HepG2 (cell line): ENCODE results near the gene SLC44A4. TPM values are rescaled to one million over a fixed set of nuclear protein-coding genes. Genes with fewer than 3 reads are reported as not detected.
A peak's percentile ranks its signal among the peaks of the same experiment; 100 is the strongest.

ENCODE experiments used
- ARNT ChIP-seq: fragments of 450-650 bp; IDR thresholded peaks from 2 replicates; pipeline ENCODE4 v1.6.1; 2017
- ASH2L ChIP-seq: fragments of 300-600, 200-600 bp; sonication (generic); IDR thresholded peaks from 2 replicates; pipeline ENCODE4 v1.7.0; 2017; ENCODE audit warnings: low read depth, mild to moderate bottlenecking, moderate library complexity, mixed read lengths, low read length; ENCODE audit not compliant: insufficient read length
- CC2D1A ChIP-seq: sonication (generic); formaldehyde crosslinking; IDR thresholded peaks from 2 replicates; pipeline ENCODE4 v1.8.1; 2023; ENCODE audit warnings: mild to moderate bottlenecking, missing genetic modification reagents
- GFI1 ChIP-seq: sonication (generic); formaldehyde crosslinking; IDR thresholded peaks from 2 replicates; pipeline ENCODE4 v1.5.0; 2020; ENCODE audit warnings: missing genetic modification reagents, mild to moderate bottlenecking, borderline replicate concordance
- GZF1 ChIP-seq: sonication (generic); formaldehyde crosslinking; IDR thresholded peaks from 2 replicates; pipeline ENCODE4 v1.5.1; 2020; ENCODE audit warnings: mild to moderate bottlenecking, missing genetic modification reagents
- HDAC6 ChIP-seq: fragments of 200-600 bp; sonication (generic); IDR thresholded peaks from 2 replicates; pipeline ENCODE4 v1.7.0; 2017; ENCODE audit warnings: mild to moderate bottlenecking, antibody characterized with exemption, low read length, low read depth
- MLLT10 ChIP-seq: sonication (generic); formaldehyde crosslinking; IDR thresholded peaks from 2 replicates; pipeline ENCODE4 v1.4.0; 2020; ENCODE audit warnings: missing genetic modification reagents
- SIX1 ChIP-seq: sonication (generic); formaldehyde crosslinking; IDR thresholded peaks from 2 replicates; pipeline ENCODE4 v1.4.0; 2020; ENCODE audit warnings: missing genetic modification reagents, borderline replicate concordance
- STAT5B ChIP-seq: sonication (generic); formaldehyde crosslinking; IDR thresholded peaks from 2 replicates; pipeline ENCODE4 v1.4.0; 2020; ENCODE audit warnings: missing genetic modification reagents
- TBP ChIP-seq: sonication (generic); formaldehyde crosslinking; IDR thresholded peaks from 2 replicates; pipeline ENCODE4 v1.5.0; 2020; ENCODE audit warnings: missing genetic modification reagents
- ZFP62 ChIP-seq: sonication (generic); formaldehyde crosslinking; IDR thresholded peaks from 2 replicates; pipeline ENCODE4 v1.4.0; 2020; ENCODE audit warnings: missing genetic modification reagents
- ZFP90 ChIP-seq: sonication (generic); formaldehyde crosslinking; IDR thresholded peaks from 2 replicates; pipeline ENCODE4 v1.8.0; 2022; ENCODE audit warnings: missing genetic modification reagents, mild to moderate bottlenecking, inconsistent platforms, borderline replicate concordance
- polyA plus RNA-seq, 8 experiments: library from polyadenylated mRNA; depleted of rRNA in 3 of 8; stranded (reverse) in 7 of 8; unstranded in 1 of 8; fragments of >200 nt; fragmentation: Illumina TruSeq in 4 of 8; extraction: Trizol in 4 of 8; gene quantifications; 2 replicates each; pipeline versions ENCODE4 v1.2.1 to v1.2.3, GENCODE V29; 2011 to 2016; ENCODE audit warnings: low read depth in 4 of 8, missing spikeins in 1 of 8, mixed read lengths in 1 of 8; ENCODE audit not compliant: insufficient read depth in 1 of 8
- total RNA-seq, 5 experiments: library from RNA; depleted of rRNA; stranded (reverse); fragments of >200 nt; fragmentation: Illumina TruSeq; extraction: Trizol; gene quantifications; 2 replicates each; pipeline ENCODE4 v1.2.3, GENCODE V29; 2016; ENCODE audit warnings: low read depth in 1 of 5
- TF ChIP-seq, protein P1 (sequence below): sonication (generic); formaldehyde crosslinking; IDR thresholded peaks from 2 replicates; pipeline ENCODE4 v1.9.0; 2021; ENCODE audit warnings: mild to moderate bottlenecking, missing genetic modification reagents
- TF ChIP-seq, protein P2 (sequence below): sonication (generic); formaldehyde crosslinking; IDR thresholded peaks from 2 replicates; pipeline ENCODE4 v1.5.0; 2020; ENCODE audit warnings: mild to moderate bottlenecking, low read depth, missing genetic modification reagents, borderline replicate concordance
- TF ChIP-seq, protein P3 (sequence below): sonication (generic); formaldehyde crosslinking; IDR thresholded peaks from 2 replicates; pipeline ENCODE4 v1.4.0; 2020; ENCODE audit warnings: missing genetic modification reagents
- TF ChIP-seq, protein P4 (sequence below): sonication (generic); formaldehyde crosslinking; conservative IDR thresholded peaks from 2 replicates; pipeline ENCODE4 v1.4.0; 2020; ENCODE audit warnings: mild to moderate bottlenecking, missing genetic modification reagents, moderate library complexity

SLC44A4 gene
- total and polyA plus RNA-seq, 2 of the 13 experiments (the other 11 are each of a cell fraction or from before 2014, with no cell fraction given): 3.5 to 5.9 TPM

DNA sequence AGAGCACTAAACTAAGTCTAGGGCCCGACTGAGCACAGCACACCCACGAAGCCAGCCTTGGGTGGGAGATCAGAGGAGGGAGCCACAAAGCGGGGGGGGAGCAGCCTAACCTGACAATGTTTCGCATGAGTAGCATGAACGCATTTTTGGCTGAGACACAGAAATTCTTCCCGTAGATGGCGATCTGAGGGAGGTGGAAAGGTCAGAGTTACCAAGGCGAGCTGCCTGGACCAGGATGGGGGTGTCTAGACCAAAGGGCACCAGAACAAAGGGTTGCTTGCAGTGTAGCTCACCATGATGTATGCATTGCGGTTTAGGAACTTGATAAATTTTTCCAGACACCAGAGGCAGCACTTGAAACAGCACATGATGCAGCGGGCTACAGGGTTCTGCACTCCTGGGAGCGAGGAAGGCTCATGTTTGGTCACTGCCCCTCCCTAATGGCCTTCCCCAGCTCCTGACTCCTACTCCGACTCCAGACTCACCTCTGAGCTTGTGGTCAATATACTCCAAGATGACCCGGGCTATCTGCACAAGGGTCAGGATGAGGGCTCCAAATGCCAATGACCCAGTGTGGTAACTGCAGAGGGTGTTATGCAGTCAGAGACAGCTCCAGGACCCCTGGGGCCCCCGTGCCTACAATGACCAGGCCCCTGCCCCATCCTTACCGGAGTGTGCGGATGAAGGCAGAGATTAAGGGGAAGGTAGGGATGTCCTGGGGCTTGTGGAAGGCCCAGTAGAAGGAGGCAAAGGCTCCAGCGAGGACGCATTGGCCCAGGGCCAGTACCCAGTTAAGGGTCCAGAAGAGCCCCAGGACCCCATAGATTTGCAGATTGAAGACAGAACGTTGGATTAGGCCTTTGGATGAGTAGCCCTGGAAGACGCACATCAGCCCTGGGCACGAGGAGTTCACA lies 13.3 kb downstream of the SLC44A4 start (continued):
- TF ChIP-seq, protein P1, sequence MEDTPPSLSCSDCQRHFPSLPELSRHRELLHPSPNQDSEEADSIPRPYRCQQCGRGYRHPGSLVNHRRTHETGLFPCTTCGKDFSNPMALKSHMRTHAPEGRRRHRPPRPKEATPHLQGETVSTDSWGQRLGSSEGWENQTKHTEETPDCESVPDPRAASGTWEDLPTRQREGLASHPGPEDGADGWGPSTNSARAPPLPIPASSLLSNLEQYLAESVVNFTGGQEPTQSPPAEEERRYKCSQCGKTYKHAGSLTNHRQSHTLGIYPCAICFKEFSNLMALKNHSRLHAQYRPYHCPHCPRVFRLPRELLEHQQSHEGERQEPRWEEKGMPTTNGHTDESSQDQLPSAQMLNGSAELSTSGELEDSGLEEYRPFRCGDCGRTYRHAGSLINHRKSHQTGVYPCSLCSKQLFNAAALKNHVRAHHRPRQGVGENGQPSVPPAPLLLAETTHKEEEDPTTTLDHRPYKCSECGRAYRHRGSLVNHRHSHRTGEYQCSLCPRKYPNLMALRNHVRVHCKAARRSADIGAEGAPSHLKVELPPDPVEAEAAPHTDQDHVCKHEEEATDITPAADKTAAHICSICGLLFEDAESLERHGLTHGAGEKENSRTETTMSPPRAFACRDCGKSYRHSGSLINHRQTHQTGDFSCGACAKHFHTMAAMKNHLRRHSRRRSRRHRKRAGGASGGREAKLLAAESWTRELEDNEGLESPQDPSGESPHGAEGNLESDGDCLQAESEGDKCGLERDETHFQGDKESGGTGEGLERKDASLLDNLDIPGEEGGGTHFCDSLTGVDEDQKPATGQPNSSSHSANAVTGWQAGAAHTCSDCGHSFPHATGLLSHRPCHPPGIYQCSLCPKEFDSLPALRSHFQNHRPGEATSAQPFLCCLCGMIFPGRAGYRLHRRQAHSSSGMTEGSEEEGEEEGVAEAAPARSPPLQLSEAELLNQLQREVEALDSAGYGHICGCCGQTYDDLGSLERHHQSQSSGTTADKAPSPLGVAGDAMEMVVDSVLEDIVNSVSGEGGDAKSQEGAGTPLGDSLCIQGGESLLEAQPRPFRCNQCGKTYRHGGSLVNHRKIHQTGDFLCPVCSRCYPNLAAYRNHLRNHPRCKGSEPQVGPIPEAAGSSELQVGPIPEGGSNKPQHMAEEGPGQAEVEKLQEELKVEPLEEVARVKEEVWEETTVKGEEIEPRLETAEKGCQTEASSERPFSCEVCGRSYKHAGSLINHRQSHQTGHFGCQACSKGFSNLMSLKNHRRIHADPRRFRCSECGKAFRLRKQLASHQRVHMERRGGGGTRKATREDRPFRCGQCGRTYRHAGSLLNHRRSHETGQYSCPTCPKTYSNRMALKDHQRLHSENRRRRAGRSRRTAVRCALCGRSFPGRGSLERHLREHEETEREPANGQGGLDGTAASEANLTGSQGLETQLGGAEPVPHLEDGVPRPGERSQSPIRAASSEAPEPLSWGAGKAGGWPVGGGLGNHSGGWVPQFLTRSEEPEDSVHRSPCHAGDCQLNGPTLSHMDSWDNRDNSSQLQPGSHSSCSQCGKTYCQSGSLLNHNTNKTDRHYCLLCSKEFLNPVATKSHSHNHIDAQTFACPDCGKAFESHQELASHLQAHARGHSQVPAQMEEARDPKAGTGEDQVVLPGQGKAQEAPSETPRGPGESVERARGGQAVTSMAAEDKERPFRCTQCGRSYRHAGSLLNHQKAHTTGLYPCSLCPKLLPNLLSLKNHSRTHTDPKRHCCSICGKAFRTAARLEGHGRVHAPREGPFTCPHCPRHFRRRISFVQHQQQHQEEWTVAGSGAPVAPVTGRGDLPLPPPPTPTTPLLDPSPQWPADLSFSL (CRISPR knock-in tag): no peak
- TF ChIP-seq GZF1 (CRISPR knock-in tag) (peak; percentile 71; the same call in 1 of the 2 replicates), ZFP62 (CRISPR knock-in tag) (no peak), SIX1 (CRISPR knock-in tag) (peak; percentile 77; the same call in 1 of the 2 replicates), HDAC6 (no peak), GFI1 (no peak; the same call in 1 of the 2 replicates), MLLT10 (no peak), CC2D1A (CRISPR knock-in tag) (no peak), STAT5B (CRISPR knock-in tag) (peak; percentile 10; the same call in 1 of the 2 replicates), TBP (CRISPR knock-in tag) (no peak), ASH2L (peak; percentile 88), ZFP90 (CRISPR knock-in tag) (peak; percentile 92), ARNT (no peak)
- TF ChIP-seq, protein P2, sequence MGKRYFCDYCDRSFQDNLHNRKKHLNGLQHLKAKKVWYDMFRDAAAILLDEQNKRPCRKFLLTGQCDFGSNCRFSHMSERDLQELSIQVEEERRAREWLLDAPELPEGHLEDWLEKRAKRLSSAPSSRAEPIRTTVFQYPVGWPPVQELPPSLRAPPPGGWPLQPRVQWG (CRISPR knock-in tag): no peak
- TF ChIP-seq, protein P3, sequence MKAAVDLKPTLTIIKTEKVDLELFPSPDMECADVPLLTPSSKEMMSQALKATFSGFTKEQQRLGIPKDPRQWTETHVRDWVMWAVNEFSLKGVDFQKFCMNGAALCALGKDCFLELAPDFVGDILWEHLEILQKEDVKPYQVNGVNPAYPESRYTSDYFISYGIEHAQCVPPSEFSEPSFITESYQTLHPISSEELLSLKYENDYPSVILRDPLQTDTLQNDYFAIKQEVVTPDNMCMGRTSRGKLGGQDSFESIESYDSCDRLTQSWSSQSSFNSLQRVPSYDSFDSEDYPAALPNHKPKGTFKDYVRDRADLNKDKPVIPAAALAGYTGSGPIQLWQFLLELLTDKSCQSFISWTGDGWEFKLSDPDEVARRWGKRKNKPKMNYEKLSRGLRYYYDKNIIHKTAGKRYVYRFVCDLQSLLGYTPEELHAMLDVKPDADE (CRISPR knock-in tag): no peak
- TF ChIP-seq, protein P4, sequence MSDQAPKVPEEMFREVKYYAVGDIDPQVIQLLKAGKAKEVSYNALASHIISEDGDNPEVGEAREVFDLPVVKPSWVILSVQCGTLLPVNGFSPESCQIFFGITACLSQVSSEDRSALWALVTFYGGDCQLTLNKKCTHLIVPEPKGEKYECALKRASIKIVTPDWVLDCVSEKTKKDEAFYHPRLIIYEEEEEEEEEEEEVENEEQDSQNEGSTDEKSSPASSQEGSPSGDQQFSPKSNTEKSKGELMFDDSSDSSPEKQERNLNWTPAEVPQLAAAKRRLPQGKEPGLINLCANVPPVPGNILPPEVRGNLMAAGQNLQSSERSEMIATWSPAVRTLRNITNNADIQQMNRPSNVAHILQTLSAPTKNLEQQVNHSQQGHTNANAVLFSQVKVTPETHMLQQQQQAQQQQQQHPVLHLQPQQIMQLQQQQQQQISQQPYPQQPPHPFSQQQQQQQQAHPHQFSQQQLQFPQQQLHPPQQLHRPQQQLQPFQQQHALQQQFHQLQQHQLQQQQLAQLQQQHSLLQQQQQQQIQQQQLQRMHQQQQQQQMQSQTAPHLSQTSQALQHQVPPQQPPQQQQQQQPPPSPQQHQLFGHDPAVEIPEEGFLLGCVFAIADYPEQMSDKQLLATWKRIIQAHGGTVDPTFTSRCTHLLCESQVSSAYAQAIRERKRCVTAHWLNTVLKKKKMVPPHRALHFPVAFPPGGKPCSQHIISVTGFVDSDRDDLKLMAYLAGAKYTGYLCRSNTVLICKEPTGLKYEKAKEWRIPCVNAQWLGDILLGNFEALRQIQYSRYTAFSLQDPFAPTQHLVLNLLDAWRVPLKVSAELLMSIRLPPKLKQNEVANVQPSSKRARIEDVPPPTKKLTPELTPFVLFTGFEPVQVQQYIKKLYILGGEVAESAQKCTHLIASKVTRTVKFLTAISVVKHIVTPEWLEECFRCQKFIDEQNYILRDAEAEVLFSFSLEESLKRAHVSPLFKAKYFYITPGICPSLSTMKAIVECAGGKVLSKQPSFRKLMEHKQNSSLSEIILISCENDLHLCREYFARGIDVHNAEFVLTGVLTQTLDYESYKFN (CRISPR knock-in tag): peak; percentile 95
